Putamen (tissue), 1 donor: ENCODE data around the gene ANKRD63.

Experiments
- DNase-seq: peaks from one replicate; pipeline ENCODE4 v3.0.0-alpha.2; 2016; ENCODE audit warnings: low spot score

The ANKRD63 gene

GRCh38 chr15:40257656-40258450, 25.0 kb downstream of the ANKRD63 start:
- DNase-seq: no peak

GRCh38 chr15:40256638-40257235, 26.1 kb downstream of the ANKRD63 start:
- no peak for DNase-seq

GRCh38 chr15:40255033-40255432, 27.8 kb downstream of the ANKRD63 start:
- DNase-seq: no peak

DNA sequence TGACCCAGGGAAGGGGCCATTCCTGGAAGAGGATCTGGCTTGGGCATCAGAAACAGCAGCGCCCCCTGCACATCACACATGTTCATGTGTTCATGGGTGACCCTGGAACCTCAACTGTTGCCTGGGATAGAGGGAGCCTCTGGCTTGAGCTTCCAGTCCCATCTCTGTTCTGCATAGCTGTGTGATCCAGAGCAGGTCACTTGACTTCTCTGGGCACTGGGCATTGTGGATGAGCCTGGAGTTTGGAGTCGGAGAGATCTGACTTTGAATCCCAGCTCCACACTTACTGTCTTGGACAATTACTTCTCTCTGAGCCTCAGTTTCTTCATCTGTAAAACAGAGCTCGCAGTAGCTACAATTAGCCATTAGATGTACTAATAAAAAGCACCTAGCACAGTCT, 28.4 kb downstream of the ANKRD63 start:
- no peak for DNase-seq

DNA sequence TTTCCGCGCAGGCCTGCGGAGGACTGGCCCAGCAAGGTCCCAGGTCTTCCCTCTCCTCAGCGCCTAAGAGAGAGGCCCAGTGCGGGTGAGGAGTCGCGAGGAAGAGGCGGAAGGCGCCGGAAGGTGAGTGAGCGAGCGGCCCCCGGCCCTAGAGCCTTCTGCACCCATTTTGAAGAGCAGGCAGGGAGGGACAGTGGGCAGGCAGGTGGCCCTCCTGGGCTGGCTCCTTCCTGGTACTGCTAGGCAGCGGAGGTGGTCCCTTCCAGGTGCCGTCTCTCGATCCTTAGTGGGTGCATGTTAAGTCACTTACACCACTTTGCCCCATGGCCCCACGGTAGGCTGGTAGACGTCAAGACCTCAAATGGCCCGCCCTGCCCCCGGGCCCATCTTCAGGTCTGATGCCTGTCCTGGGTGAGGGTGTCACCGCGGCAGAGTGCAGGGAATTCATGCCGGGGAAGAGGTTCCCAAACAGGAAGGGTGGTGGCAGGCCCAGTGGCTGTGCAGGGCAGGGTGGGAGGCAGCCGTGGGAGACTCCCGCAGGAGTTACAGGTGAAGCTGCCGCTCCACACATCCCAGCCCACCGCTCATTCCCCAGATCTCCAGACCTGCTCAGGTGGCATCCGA, 29.6 kb downstream of the ANKRD63 start:
- DNase-seq: no peak

DNA sequence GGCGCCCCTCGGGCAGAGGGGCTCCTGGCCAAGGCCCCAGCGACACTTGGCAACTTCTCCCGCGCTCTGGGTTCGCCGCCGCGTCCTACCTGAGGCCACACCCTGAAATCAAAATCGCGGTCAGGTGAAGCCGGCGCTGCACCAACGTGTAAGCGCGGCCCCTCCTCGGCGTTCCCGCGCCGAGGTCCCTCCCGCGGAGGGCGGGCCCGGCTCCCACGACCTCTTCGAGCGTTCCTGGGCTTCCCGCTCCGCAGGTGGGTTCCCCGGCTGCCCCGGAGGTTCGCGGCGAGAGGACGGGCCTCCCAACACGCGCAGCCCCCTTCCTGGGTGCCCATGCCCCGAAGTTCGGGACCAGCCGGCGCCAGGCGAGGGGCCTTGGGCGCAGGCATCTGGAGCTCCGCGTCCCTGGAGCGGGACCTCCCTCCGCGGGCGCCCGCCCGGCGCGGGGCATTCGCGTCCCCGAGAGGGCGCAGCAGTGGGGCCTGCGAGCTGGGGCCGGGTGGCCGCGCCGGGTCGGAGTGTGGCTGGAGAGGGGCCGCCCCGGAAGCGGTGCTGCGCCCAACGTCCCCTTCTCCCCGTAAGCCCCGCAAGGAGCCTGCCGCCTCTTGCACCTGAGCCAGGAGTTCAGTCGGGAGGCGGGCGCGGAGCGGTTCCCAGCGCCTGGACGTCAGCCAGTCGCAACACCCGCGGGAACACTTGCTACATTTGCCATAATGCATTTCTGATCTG, 30.3 kb downstream of the ANKRD63 start:
- DNase-seq: no peak

DNA sequence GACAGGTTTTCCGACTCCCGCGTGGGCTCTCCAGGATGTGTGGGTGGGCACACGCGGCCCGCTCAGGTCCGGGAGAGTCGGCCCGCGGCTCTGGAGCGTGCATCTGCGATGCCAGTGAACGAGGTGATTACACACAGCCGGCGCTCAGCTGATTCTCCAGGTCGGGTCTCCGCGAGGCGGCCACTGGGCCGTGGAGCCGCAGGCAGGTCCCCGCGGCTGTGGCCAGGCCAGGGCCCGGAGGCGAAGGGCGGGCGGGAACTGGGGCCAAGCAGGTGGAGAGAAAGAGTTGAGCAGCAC, 30.8 kb downstream of the ANKRD63 start:
- DNase-seq: no peak

DNA sequence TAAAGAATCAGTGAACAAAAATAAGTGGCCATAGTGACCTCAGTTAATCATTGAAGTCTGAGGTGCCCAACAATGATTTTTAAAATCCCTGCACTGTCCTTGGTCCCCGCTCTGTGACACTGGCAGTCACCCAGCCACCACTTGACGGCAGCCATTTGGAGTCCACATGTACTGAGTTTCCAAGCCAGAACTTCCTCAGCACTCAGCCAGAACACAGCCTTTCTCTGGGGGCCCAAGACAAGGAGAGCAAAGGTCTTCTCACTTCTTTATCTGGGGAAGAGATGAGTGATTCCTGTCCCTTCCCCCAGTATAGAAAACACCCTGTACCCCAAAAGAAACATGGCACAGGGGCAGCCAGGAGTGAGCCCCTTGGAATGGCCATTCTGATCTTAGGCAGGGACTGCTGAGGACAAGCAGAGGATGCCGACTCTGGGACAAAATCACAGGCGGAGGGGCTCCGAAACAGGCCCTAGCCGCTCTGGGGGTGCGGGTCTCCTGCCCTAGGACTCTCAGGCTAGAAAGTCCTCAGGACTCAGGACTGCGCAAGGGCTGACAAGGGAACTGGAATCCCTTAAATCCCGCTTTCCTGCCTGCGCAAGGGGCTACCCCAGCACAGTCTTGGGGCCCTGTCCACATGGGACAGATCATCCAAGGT, 31.3 kb downstream of the ANKRD63 start:
- no peak for DNase-seq

DNA sequence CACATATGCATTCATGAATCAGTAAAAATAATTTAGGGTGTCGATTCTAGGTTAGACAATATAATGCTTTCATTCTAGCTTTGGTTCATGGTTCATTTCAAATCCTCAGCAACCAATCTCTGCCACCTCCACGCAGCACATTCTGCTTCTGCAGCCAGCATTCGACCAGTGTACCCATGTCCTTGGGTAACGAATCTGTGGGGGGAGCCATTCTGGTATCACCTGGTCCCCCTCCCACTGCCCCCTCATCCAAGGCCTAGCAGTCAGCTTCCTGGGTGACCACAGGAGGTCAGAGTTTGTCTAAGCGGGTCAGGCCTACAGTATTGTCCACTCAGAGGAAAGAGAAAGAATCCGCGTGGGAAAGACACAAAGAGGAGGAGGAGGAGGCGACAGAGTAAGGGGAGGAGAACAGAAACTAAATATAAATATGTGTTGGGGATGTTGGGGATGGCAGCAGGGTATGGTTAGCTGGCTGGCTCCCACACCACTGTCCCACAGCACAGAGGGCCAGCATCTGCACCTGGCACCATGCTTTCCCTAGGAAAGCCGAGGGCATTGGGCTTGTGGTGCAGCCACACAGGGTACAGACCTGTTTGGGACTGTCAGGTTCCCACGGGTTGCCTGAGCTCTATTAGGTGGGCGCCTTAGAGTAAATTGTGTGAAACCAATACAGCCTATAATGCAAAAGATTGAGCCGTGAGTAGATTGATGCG, 31.9 kb downstream of the ANKRD63 start:
- DNase-seq: no peak

DNA sequence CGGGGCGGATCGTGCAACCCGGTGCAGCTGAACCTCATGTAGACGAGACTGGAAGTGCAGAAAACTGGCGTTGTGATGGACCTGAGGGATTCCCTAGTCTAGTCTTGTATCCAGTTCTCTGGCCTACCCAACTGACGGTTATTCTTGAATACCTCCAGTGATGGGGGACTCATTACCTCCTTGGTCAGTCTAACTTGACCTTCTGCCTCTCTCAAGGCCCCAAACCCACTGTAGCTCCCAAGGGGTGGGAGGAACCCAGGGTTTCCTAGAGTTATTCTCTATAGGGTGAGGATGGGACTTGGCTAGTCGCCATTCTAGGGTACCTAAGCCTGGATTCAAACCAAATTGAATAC, 32.6 kb downstream of the ANKRD63 start:
- DNase-seq: no peak

DNA sequence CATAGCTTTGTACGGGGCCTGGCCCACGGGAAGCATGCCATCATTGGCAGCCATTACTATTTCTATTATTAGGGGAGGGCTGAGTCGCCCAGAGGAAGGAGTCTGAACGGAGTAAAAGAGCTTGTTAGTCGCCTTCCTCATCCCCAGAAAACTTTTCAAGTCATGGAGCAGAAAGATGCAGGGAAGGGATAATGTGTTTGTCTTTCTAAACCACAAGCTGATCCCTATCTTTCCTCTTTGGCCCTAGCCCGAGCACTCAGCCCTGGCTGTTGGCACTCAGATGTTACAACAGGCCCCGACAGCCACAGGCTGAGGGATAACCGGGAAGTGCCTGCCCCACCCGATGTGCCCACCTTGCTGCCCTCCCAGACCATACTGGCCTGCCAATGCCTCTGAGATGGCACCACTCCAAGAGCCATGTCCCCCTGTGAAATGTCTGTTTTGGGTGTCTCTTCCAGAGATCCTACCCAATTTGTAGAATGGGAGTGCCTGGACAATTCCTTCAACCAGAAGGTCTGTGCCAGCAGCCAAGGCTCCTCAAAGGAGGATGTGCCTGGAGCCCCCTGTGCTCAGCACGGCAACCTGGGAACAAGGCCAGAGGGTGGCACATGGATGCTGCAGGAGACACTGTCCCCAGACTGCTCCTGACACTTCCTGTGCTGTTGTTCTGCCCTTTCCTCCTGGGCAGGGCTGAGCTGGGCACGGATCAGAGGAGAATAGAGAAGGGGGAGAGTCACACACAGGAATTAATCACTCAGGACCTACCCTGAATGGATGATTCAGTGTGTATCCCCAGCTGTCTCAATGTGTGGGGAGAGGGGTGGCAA, 33.2 kb downstream of the ANKRD63 start:
- DNase-seq: no peak

DNA sequence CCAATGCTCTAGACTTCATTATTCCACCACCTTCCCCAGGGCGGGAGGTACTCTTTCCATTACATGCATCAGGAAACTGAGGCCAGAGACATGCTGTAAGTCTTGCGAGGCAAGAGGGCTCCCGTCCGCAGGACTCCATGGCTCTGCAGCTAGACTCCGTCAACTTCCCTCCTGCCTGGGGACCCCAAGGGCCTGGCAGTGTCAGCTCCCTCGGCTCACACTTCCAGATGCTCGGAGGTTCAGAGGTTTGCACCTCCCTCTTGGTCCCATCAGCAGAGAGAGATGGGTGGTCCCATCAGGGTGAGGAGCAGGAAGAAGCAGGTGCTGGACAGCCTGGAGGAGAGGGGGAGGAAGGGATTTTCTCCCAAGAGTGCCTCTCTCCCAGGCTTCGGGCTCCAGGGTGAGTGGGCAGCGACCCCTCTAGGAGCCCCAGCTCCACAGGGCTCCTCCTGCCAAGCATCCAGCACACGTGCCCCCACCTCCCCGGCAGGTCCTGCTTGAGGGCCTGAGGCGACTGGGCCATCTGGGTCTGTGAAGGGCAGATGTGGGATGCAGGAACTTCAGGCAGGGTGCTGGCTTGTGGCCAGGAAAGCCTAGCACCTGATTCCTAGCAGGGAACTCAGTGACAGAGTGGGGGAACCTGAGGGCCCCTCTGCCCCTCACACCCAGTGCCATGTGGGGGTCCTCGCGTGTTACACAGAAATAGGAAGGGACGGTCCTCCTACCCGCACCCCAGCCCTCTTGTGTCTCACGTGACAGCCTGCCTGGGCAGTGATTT, 34.7 kb downstream of the ANKRD63 start:
- DNase-seq: no peak

DNA sequence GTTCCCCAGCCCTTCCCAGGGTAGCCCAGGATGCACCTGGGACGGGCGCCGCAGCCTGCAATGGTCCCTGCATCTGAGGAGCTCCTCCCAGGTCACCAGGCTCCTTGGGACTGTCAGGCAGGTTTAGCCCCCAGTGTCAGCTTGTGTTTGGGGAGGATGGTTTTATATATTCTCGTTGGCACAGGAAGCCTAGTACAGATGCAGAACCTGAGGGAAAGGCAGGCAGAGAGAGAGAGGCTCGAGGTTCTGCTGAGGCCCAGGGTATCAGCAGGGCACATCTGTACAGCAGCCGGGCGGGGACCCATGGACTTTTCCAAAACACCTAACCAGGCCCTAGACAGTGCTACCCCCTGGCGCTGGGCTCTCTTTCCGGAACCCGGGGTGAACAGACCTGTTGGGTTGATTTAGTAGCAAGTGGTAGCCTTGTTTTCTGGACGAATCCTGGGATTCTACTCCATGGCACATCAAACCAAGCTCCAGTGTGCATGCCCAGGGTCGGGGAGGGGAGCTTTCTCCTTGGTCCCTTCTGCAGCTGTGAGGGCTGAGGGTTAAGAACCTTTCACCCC, 35.4 kb downstream of the ANKRD63 start:
- DNase-seq: no peak

- no peak for DNase-seq
Measured at GRCh38 chr15:40246496-40247280, 36.2 kb downstream of the ANKRD63 start.

DNA sequence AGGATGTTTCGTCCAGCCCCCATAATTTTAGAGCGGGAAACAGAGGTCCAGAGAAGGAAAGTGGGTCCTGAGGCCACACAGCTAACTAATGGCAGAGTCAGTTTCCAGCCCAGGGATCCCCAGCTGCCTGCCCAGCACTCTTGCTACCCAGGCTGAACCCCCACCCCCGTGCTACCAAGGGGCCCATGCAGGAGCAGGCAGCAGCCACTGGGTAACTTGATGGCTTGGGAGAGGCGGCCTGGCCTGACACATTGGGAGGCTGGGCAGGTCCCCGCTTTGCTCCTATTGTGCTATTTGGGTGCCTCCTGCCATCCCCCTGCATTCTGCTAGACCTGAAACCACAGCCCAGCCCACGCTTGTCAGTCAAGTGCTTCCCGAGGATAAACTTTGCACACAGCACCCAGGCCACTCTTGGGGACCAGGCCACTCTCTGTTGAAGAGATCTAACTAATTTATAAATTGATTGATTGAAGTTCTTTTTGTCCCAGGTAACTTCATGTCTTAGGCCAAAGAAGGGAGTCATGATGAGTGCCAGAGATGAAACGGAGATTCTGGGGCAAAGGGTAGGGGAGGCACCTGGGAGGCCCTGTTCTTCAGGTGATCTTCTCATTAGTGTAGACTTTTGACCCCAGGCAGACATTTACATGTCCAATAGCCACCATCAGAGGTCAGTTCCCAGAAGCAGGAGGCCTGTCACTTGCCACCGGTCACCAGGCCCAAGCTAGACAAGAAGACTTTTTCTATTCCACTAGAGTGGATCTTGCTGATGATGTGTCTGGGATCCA, 37.0 kb downstream of the ANKRD63 start:
- DNase-seq: no peak

GRCh38 chr15:40244961-40245523, 37.8 kb downstream of the ANKRD63 start:
- no peak for DNase-seq

DNA sequence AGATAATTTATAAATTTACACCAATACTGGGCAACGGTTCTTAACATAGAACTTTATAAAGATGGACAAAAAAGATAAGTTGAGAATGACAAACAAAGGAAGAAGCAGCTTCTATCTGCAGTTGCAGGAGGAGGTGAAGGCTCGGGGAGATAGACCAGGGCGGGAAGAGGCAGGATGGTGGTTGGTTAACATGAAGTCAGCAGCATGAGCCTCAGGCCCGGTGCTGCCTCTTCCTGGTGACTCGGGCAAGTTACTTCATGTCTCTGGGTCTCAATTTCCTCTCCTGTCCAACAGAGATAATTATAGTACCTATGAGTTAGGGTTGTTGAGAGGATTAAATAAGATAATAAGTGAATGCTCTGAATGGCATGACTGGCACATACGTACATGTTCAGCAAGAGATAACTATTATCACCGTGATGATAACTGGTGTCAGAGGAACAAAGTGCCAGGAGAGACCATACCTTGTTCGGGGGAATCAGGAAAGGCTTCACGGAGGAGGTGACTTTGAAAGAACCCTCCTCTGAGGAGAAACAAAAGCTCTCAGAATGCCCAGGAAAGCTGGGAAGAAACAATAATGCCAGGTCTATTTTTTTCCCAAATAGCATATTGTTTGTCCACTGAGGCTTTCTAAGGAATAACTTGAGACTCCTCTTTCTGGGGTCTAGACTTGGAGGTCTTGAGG, 39.6 kb downstream of the ANKRD63 start:
- no peak for DNase-seq
